ENCODE measurements around the gene ELAPOR1. TPM values are rescaled to one million over a fixed set of nuclear protein-coding genes. Genes with fewer than 3 reads are reported as not detected.

The ELAPOR1 gene
- total and polyA plus RNA-seq, 9 of the 15 experiments (the other 6 are each of a cell fraction or from before 2014, with no cell fraction given): 0.07 to 1.2 (median 0.18) TPM

DNA sequence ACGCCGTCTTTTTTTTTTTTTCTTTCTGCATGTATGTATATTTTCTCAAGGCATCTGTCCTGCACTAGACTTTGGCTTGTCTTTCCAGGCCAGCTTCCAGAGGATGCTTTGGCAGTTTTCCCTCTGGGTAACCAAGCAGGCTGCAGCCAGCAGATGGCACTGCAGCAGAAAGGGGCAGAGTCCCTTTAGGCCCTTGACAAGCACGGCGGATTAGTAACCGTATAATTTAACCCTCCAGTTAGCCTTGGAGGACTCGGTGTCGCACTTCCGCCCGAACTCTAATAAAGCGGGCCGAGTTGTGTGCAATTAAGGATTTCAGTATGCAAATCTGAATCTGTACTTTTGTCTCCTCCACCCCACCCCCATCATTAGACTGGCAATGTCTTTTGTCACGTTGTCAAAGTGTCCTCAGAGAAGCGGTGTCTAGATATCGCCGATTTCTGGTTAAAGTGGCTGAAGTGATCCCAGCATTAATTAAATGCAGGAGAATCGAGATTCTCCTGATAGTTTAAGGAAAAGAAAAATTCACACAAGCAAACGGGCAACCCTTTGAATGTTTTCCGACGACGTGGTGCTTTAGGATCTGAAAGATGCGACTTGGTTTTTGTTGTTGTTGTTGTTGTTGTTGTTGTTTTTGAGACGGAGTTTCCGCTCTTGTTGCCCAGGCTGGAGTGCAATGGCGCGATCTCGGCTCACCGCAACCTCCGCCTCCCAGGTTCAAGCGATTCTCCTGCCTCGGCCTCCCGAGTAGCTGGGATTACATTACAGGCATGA is 24.5 kb upstream of the ELAPOR1 start (continued):
- TF ChIP-seq, protein P1, sequence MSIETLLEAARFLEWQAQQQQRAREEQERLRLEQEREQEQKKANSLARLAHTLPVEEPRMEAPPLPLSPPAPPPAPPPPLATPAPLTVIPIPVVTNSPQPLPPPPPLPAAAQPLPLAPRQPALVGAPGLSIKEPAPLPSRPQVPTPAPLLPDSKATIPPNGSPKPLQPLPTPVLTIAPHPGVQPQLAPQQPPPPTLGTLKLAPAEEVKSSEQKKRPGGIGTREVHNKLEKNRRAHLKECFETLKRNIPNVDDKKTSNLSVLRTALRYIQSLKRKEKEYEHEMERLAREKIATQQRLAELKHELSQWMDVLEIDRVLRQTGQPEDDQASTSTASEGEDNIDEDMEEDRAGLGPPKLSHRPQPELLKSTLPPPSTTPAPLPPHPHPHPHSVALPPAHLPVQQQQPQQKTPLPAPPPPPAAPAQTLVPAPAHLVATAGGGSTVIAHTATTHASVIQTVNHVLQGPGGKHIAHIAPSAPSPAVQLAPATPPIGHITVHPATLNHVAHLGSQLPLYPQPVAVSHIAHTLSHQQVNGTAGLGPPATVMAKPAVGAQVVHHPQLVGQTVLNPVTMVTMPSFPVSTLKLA (conservative IDR thresholded peaks at IDR 0.05): peak; percentile 26 to 60; a peak in 2 of 4 replicates
- TF ChIP-seq TAF1 (IDR thresholded peaks at IDR 0.05; ENCODE audit: control insufficient read depth, extremely low read depth, insufficient read depth, low read length, severe bottlenecking): peak; percentile 63
- 0 out of 2 replicates have a peak, but pooled peaks have one; percentile 57 for TF ChIP-seq PTBP1 (IDR thresholded peaks at IDR 0.05; ENCODE audit: low read depth, low read length)
- no peak for TF ChIP-seq ZNF146 (CRISPR knock-in tag; IDR thresholded peaks at IDR 0.05; ENCODE audit: unreplicated experiment)
- peak in 1 of 3 experiments; percentile 70; a peak in 2 of 6 replicates for TF ChIP-seq ZBTB11 (CRISPR knock-in tag; IDR thresholded peaks at IDR 0.05)
- TF ChIP-seq NFIC (IDR thresholded peaks at IDR 0.05): peak; percentile 63
- 0 out of 4 replicates have a peak, but pooled peaks of 1 of the 2 experiments have one; percentile 38 for TF ChIP-seq TRIM24 (IDR thresholded peaks at IDR 0.05)
- TF ChIP-seq CXXC5 (CRISPR knock-in tag; IDR thresholded peaks at IDR 0.05): 0 out of 2 replicates have a peak, but pooled peaks have one; percentile 18
- peak; percentile 79 for TF ChIP-seq CTBP1 (IDR thresholded peaks at IDR 0.05; ENCODE audit: borderline replicate concordance)
- TF ChIP-seq, protein P2, sequence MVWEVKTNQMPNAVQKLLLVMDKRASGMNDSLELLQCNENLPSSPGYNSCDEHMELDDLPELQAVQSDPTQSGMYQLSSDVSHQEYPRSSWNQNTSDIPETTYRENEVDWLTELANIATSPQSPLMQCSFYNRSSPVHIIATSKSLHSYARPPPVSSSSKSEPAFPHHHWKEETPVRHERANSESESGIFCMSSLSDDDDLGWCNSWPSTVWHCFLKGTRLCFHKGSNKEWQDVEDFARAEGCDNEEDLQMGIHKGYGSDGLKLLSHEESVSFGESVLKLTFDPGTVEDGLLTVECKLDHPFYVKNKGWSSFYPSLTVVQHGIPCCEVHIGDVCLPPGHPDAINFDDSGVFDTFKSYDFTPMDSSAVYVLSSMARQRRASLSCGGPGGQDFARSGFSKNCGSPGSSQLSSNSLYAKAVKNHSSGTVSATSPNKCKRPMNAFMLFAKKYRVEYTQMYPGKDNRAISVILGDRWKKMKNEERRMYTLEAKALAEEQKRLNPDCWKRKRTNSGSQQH (CRISPR knock-in tag; IDR thresholded peaks at IDR 0.05): peak; percentile 66; the same call in 1 of the 2 replicates
- TF ChIP-seq DIDO1 (tag; IDR thresholded peaks at IDR 0.05; ENCODE audit: low read depth): 0 out of 2 replicates have a peak, but pooled peaks have one; percentile 32
- TF ChIP-seq ILF3 (IDR thresholded peaks at IDR 0.05; ENCODE audit: borderline replicate concordance): peak; percentile 23; the same call in 1 of the 2 replicates
- no peak for TF ChIP-seq MCM3 (IDR thresholded peaks at IDR 0.05)
- TF ChIP-seq ZNF780A (CRISPR knock-in tag; IDR thresholded peaks at IDR 0.05): no peak
- TF ChIP-seq SP1 (CRISPR knock-in tag; IDR thresholded peaks at IDR 0.05): peak; percentile 38; the same call in 1 of the 2 replicates
- TF ChIP-seq, protein P3, sequence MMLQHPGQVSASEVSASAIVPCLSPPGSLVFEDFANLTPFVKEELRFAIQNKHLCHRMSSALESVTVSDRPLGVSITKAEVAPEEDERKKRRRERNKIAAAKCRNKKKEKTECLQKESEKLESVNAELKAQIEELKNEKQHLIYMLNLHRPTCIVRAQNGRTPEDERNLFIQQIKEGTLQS (IDR thresholded peaks at IDR 0.05): no peak
- TF ChIP-seq, protein P3 (CRISPR knock-in tag; conservative IDR thresholded peaks at IDR 0.05): no peak
- peak; percentile 72; the same call in 1 of the 2 replicates for TF ChIP-seq THRAP3 (IDR thresholded peaks at IDR 0.05; ENCODE audit: borderline replicate concordance)
- TF ChIP-seq MAFF (IDR thresholded peaks at IDR 0.05; ENCODE audit: low read length): no peak
- peak; percentile 45; the same call in 1 of the 2 replicates for TF ChIP-seq ZNF24 (IDR thresholded peaks at IDR 0.05)

Data from K562 (cell line).